ENCODE measurements around the gene ANKS3. TPM values are rescaled to one million over a fixed set of nuclear protein-coding genes. Genes with fewer than 3 reads are reported as not detected.

Gene ANKS3
- total and polyA plus RNA-seq, 2 of the 8 experiments (the other 6 are each of a cell fraction or from before 2014, with no cell fraction given), result 15.5 to 23.9 TPM

- no peak overlapping the region for H2AK5ac ChIP-seq (ENCODE audit: low read depth, low read length)
- no peak overlapping the region for H3K14ac ChIP-seq (ENCODE audit: insufficient read length)
- no peaks in the 10 kb centered on the region; the same call in 1 of the 2 replicates for H3K79me1 ChIP-seq (ENCODE audit: low read depth, low read length)
- H3K4me3 ChIP-seq (ENCODE audit: extremely low read depth in 1 of 4, insufficient read depth in 2 of 4, low read depth in 3 of 4, low read length in 4 of 4), result no peak overlapping the region
- H3K27me3 ChIP-seq (replicated peaks in 1 of 4; ENCODE audit: control insufficient read depth in 3 of 4, extremely low read depth in 1 of 4, insufficient read depth in 3 of 4, low read length in 3 of 4), result no peaks in the 10 kb centered on the region
- no peaks in the 10 kb centered on the region for H3K9me3 ChIP-seq (ENCODE audit: insufficient read depth in 2 of 2, low read depth in 1 of 2, low read length in 1 of 2)
- H3K79me2 ChIP-seq (ENCODE audit: control insufficient read depth in 1 of 2, insufficient read depth in 2 of 2, low read length in 2 of 2), result no peaks in the 10 kb centered on the region
- 89% methylated on average over 4 of the region's 4 CpGs; no CpG with 5 or more reads in 1 of the 2 experiments for WGBS, 2 experiments (ENCODE audit: extremely low coverage in 1 of 2, insufficient coverage in 1 of 2, insufficient read length in 1 of 2, insufficient replicate concordance in 2 of 2, low coverage in 1 of 2, low lambda C conversion rate in 2 of 2, missing lambda C conversion rate in 1 of 2)
- no peak overlapping the region for H2BK5ac ChIP-seq (ENCODE audit: low read depth, low read length)
- no peak overlapping the region for H3K9ac ChIP-seq (replicated peaks in 1 of 4; ENCODE audit: extremely low read depth in 1 of 4, low read depth in 3 of 4, low read length in 3 of 4)
- no peak overlapping the region for H2BK20ac ChIP-seq (ENCODE audit: low read length)
- no peak overlapping the region for H2BK12ac ChIP-seq (ENCODE audit: low read depth, low read length)
- no peak overlapping the region for H3K4ac ChIP-seq (replicated peaks; ENCODE audit: insufficient read length, low read depth, low read length)
- no peak overlapping the region for H4K5ac ChIP-seq (ENCODE audit: insufficient read length, low read depth, low read length)
- H3K18ac ChIP-seq (ENCODE audit: extremely low read depth, low read length), result no peak overlapping the region
- FAIRE-seq (no peak), DNase-seq (ENCODE audit: low read depth in 1 of 2, low spot score in 2 of 2) (no peak)
- H3K27ac ChIP-seq (ENCODE audit: low read depth, low read length), result no peak overlapping the region
- no peak overlapping the region for H3K4me2 ChIP-seq (ENCODE audit: insufficient read depth in 1 of 2, low read depth in 2 of 2, low read length in 2 of 2)
- H2BK120ac ChIP-seq (replicated peaks; ENCODE audit: low read depth, low read length), result no peak overlapping the region
- no peaks in the 10 kb centered on the region for H3K23me2 ChIP-seq (ENCODE audit: low read depth, low read length)
- TF ChIP-seq NANOG (IDR thresholded peaks at IDR 0.05; ENCODE audit: insufficient read depth, low read depth, low read length, poor library complexity, severe bottlenecking) (no peak), RXRA (IDR thresholded peaks at IDR 0.05; ENCODE audit: insufficient read depth, low read depth, low read length) (no peak)
- H3K56ac ChIP-seq (replicated peaks; ENCODE audit: insufficient read length, low read depth, low read length), result no peak overlapping the region
- H3K23ac ChIP-seq (ENCODE audit: insufficient read length), result no peak overlapping the region
- POLR2A ChIA-PET (ENCODE audit: partially characterized antibody), result interaction anchor here (1.3 to 1.7 kb wide), 2 partner anchors 8 to 13 kb away, joined by 3 read pairs; no protein-coding TSS in a partner anchor
- H4K8ac ChIP-seq (ENCODE audit: extremely low read depth, insufficient read depth, low read length), result no peak overlapping the region
- H4K20me1 ChIP-seq (replicated peaks in 1 of 2; ENCODE audit: control insufficient read depth in 1 of 2, insufficient read depth in 2 of 2, low read length in 2 of 2), result peaks cover 0 to 3% of the 10 kb centered on the region in 2 experiments
- peaks cover 0 to 8% (median 4%) of the 10 kb centered on the region in 4 experiments; a peak in 5 of 7 replicates for H3K4me1 ChIP-seq (replicated peaks in 1 of 4; ENCODE audit: control insufficient read depth in 3 of 4, insufficient read depth in 4 of 4, low read length in 3 of 4)
- H2AFZ ChIP-seq (ENCODE audit: low read length), result no peak overlapping the region
- CTCF ChIA-PET (ENCODE audit: partially characterized antibody), result interaction anchor here (0.5 to 2.3 kb wide), 5 partner anchors 12 to 247 kb away, joined by 3 to 8 read pairs (median 3); no protein-coding TSS in a partner anchor
- peaks cover 0 to 29% (median 8%) of the 10 kb centered on the region in 4 experiments; a peak in 7 of 8 replicates for H3K36me3 ChIP-seq (ENCODE audit: control insufficient read depth in 2 of 4, insufficient read depth in 4 of 4, low read length in 3 of 4)
- H2BK15ac ChIP-seq (ENCODE audit: low read length), result no peak overlapping the region
- no peak overlapping the region for H4K91ac ChIP-seq (replicated peaks; ENCODE audit: insufficient read length, low read length)
These were observed 24.6 kb downstream of the ANKS3 start for GRCh38 chr16:4709481-4709880.

Data from H1 (cell line).